GM12878 (cell line): ENCODE data around the gene ITGA8. TPM values are rescaled to one million over a fixed set of nuclear protein-coding genes. Genes with fewer than 3 reads are reported as not detected.

Experiments used
- ATAC-seq: fragments of 200-7000 bp; cut with Tn5 transposase; 3 replicates; pipeline ENCODE4 v1.9.1; 2020; ENCODE audit warnings: mild to moderate bottlenecking, moderate library complexity
- BruUV-seq: library from RNA; stranded (reverse); fragments of 400-500 nt; replicated peaks from 2 replicates; lab custom pipeline; 2021; lab: Mats Ljungman, UMichigan
- CTCF ChIA-PET: fragments of 300-600 bp; sonication (Branson Sonifier 250); formaldehyde crosslinking; extraction: SDS; loops from one replicate; lab custom pipeline; 2021; ENCODE audit warnings: inconsistent platforms; lab: Yijun Ruan, JAX
- POLR2A ChIA-PET: fragments of 350-600 bp; formaldehyde crosslinking; extraction: SDS; loops from one replicate; lab custom pipeline; 2021; ENCODE audit warnings: inconsistent platforms; lab: Charles Lee
- RAD21 ChIA-PET: fragments of 300-600 bp; sonication (Branson Sonifier 250); formaldehyde crosslinking; loops from one replicate; lab custom pipeline; 2023; ENCODE audit warnings: antibody characterized with exemption; ENCODE audit not compliant: unreplicated experiment; lab: Charles Lee
- SMC1A ChIA-PET: fragments of 300-600 bp; sonication (Branson Sonifier 250); formaldehyde crosslinking; loops from one replicate; lab custom pipeline; 2023; ENCODE audit not compliant: unreplicated experiment, uncharacterized antibody; lab: Charles Lee
- DNase-seq: peaks from one replicate; pipeline ENCODE4 v3.0.0-alpha.2; 2011; ENCODE audit warnings: low read depth, low spot score
- FAIRE-seq: peaks from 3 replicates; lab custom pipeline; 2011; peaks lifted over from hg19 to GRCh38; lab: Jason Lieb, UNC
- H2AFZ ChIP-seq: 2 replicates; pipeline ENCODE4 v1.6.0; 2011; ENCODE audit warnings: low read depth, low read length, control low read depth; ENCODE audit not compliant: control insufficient read depth
- H3K27ac ChIP-seq: 2 replicates; pipeline ENCODE4 v1.5.1; 2011; ENCODE audit warnings: control low read depth; ENCODE audit not compliant: control insufficient read depth, insufficient read depth
- H3K27me3 ChIP-seq, 2 experiments: replicated peaks in 1 of 2; 2 replicates each; pipeline versions ENCODE4 v1.6.0 to v1.6.1; 2011; ENCODE audit warnings: low read length in 1 of 2; ENCODE audit not compliant: control insufficient read depth in 2 of 2, insufficient read depth in 2 of 2
- H3K36me3 ChIP-seq, 2 experiments: 2 replicates each; pipeline ENCODE4 v1.5.1; 2011; ENCODE audit warnings: low read length in 1 of 2; ENCODE audit not compliant: control insufficient read depth in 2 of 2, insufficient read depth in 2 of 2
- H3K4me1 ChIP-seq: 2 replicates; pipeline ENCODE4 v1.6.1; 2011; ENCODE audit warnings: mild to moderate bottlenecking, low read length, moderate library complexity, mixed read lengths; ENCODE audit not compliant: control insufficient read depth, insufficient read depth
- H3K4me2 ChIP-seq: 2 replicates; pipeline ENCODE4 v1.6.0; 2011; ENCODE audit warnings: control low read depth; ENCODE audit not compliant: control insufficient read depth, insufficient read depth
- H3K4me3 ChIP-seq: fragments of 200-600 bp; sonication (generic); 2 replicates; pipeline ENCODE4 v1.5.1; 2016
- H3K79me2 ChIP-seq: 2 replicates; pipeline ENCODE4 v1.6.0; 2011; ENCODE audit warnings: low read length; ENCODE audit not compliant: control insufficient read depth, insufficient read depth
- H3K9ac ChIP-seq: 2 replicates; pipeline ENCODE4 v1.8.0; 2011; ENCODE audit warnings: low read length, control low read depth, mixed read lengths; ENCODE audit not compliant: control insufficient read depth, insufficient read depth
- H3K9me3 ChIP-seq: replicated peaks from 3 replicates; pipeline ENCODE4 v1.5.1; 2011; ENCODE audit warnings: mild to moderate bottlenecking, low read length; ENCODE audit not compliant: control insufficient read depth, insufficient read depth
- H4K20me1 ChIP-seq: 2 replicates; pipeline ENCODE4 v1.6.0; 2011; ENCODE audit not compliant: control insufficient read depth, insufficient read depth
- BHLHE40 ChIP-seq, 2 experiments: fragments of 450-650 bp in 1 of 2; IDR thresholded peaks; 2 replicates each; pipeline ENCODE4 v1.6.1; 2011 to 2017; ENCODE audit warnings: low read depth in 2 of 2, borderline replicate concordance in 1 of 2, improper control_type of control experiment in 1 of 2, low read length in 1 of 2, mild to moderate bottlenecking in 1 of 2
- BRCA1 ChIP-seq: IDR thresholded peaks from 2 replicates; pipeline ENCODE4 v1.6.1; 2011; ENCODE audit warnings: low read depth, low read length, improper control_type of control experiment
- E2F4 ChIP-seq: IDR thresholded peaks from 2 replicates; pipeline ENCODE4 v1.6.1; 2012; ENCODE audit warnings: low read depth, low read length, improper control_type of control experiment
- HSF1 ChIP-seq: fragments of 150-350 bp; IDR thresholded peaks from 2 replicates; pipeline ENCODE4 v1.6.1; 2014; ENCODE audit warnings: mild to moderate bottlenecking, low read depth, low read length
- JUNB ChIP-seq: IDR thresholded peaks from 2 replicates; pipeline ENCODE4 v1.6.1; 2016; ENCODE audit warnings: antibody characterized with exemption, mild to moderate bottlenecking
- KDM1A ChIP-seq: fragments of 200-600 bp; sonication (generic); IDR thresholded peaks from 2 replicates; pipeline ENCODE4 v1.6.1; 2016; ENCODE audit warnings: borderline replicate concordance
- NR2C2 ChIP-seq: IDR thresholded peaks from 2 replicates; pipeline ENCODE4 v1.6.1; 2011; ENCODE audit warnings: borderline replicate concordance, low read depth; ENCODE audit not compliant: control insufficient read depth, insufficient read length
- POLR2A ChIP-seq: IDR thresholded peaks from 2 replicates; pipeline ENCODE4 v1.6.1; 2011; ENCODE audit warnings: low read depth, mild to moderate bottlenecking, low read length
- POLR2AphosphoS5 ChIP-seq: IDR thresholded peaks from 2 replicates; pipeline ENCODE4 v1.6.1; 2011; ENCODE audit warnings: mild to moderate bottlenecking, low read length, inconsistent platforms
- SMC3 ChIP-seq: IDR thresholded peaks from 2 replicates; pipeline ENCODE4 v1.6.1; 2011; ENCODE audit warnings: low read length, improper control_type of control experiment, borderline replicate concordance
- WGBS: methylation state at CpG from one replicate; pipeline ENCODE4 v1.1.6; 2016; ENCODE audit warnings: low lambda C conversion rate; ENCODE audit not compliant: insufficient replicate concordance, insufficient coverage; ENCODE audit errors: missing lambda C conversion rate; 5-methylcytosine and 5-hydroxymethylcytosine counted together
- in situ Hi-C: fragments of 300-500 bp; cut with MboI; formaldehyde crosslinking; loops from 9 replicates; pipeline ENCODE4 v1.14.3; 2018; ENCODE audit warnings: mixed read lengths
- intact Hi-C: fragments of 100-400 bp; cut with micrococcal nuclease; formaldehyde crosslinking; loops from one replicate; pipeline ENCODE4 v1.14.2; 2022; ENCODE audit not compliant: unreplicated experiment
- polyA plus RNA-seq, 11 experiments: library from polyadenylated mRNA; depleted of rRNA in 4 of 11; unstranded in 6 of 11; stranded (reverse) in 5 of 11; fragments of >200 nt; fragmentation: Nextera tagmentation in 4 of 11; fragmentation: Illumina TruSeq in 1 of 11; extraction: Ambion mirVana in 4 of 11; extraction: Trizol in 1 of 11; gene quantifications; 1 replicate in 1 of 11; 2 replicates in 10 of 11; pipeline versions ENCODE4 v1.2.1 to v1.2.3, GENCODE V29; 2011 to 2016; ENCODE audit warnings: inconsistent platforms in 2 of 11, missing spikeins in 2 of 11, low read depth in 1 of 11
- total RNA-seq, 4 experiments: library from RNA; depleted of rRNA in 3 of 4; stranded (reverse); fragments of >200 nt in 3 of 4; fragmentation: Illumina TruSeq in 1 of 4; extraction: Trizol in 1 of 4; gene quantifications; 2 replicates each; pipeline versions ENCODE4 v1.2.1 to v1.2.3, GENCODE V29; 2013 to 2021
- TF ChIP-seq, protein P1 (sequence below): fragments of 450-650 bp; IDR thresholded peaks from 2 replicates; pipeline ENCODE4 v1.6.1; 2017; ENCODE audit warnings: low read depth, mild to moderate bottlenecking, moderate library complexity
- TF ChIP-seq, protein P2 (sequence below): fragments of 450-650 bp; formaldehyde crosslinking; IDR thresholded peaks from 2 replicates; pipeline ENCODE4 v1.4.0; 2022; ENCODE audit warnings: mild to moderate bottlenecking, moderate library complexity
- TF ChIP-seq, protein P3 (sequence below): IDR thresholded peaks from 2 replicates; pipeline ENCODE4 v1.6.1; 2011; ENCODE audit warnings: low read depth, mild to moderate bottlenecking, low read length, moderate library complexity, borderline replicate concordance; ENCODE audit errors: extremely low read depth

The ITGA8 gene
- total and polyA plus RNA-seq, 10 of the 15 experiments (the other 5 are each of a cell fraction or from before 2014, with no cell fraction given) = 0.03 TPM; not detected in 9

- no peak for TF ChIP-seq HSF1
Measured at GRCh38 chr10:15591431-15591830, 128.3 kb downstream of the ITGA8 start (continued).

DNA sequence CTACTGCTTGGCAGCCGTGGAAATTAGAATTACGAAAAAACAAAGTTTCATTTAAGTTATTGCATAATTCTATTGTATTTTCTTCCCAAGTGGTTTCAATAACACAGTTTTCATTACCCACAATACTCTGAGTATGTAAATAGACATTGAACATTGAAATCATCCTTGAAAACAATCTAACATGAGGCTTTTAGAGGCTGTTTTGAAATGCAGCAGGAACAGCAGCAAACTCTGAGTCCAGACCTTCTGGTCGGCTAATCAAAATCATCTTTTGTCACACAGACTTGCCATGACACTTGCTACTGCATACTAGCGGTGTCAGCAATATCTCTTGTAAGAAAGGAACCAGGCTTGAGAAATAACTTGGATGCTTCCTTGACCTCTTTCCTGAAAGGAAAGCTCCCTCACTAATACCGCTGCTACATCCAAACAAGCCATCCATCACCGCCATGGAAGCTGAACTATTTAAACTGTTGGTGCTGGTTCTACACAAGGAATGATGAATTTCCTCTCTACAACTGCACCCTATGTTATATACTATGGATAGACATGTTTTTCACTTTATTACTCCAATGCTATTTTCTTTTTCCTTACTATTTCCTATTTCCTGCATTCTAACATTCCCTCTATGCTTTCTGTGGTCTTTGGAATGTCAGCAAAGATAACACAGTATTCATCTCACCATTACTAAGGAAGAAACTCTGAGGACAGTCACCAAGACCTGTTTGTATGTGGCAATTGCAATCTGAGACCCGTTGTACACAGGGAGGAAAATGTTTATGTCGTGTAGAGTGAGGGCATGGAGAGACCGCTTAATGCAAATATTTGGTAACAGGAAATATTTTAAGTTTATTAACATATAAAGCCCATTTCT is 130.8 kb downstream of the ITGA8 start:
- Histone ChIP-seq H3K4me2 (no peak overlapping the region), H3K27me3 (no peaks in the 10 kb centered on the region; a peak in 1 of 4 replicates), H3K27ac (no peak overlapping the region), H3K79me2 (no peaks in the 10 kb centered on the region), H3K9me3 (no peaks in the 10 kb centered on the region), H3K4me3 (no peak overlapping the region), H3K4me1 (no peaks in the 10 kb centered on the region), H3K9ac (no peak overlapping the region), H3K36me3 (no peaks in the 10 kb centered on the region), H2AFZ (no peak overlapping the region), H4K20me1 (no peaks in the 10 kb centered on the region)
- FAIRE-seq (no peak), DNase-seq (no peak), ATAC-seq (no peak)
- intact Hi-C loops (no loop called here), in situ Hi-C loops (no loop called here)
- ChIA-PET RAD21 (no interaction called here), SMC1A (no interaction called here), POLR2A (no interaction called here), CTCF (no interaction called here)
- no TSS peak for BruUV-seq
- WGBS = 32% methylated on average over 9 of the region's 9 CpGs
- TF ChIP-seq BRCA1 (no peak), BHLHE40 (IDR thresholded peaks at IDR 0.05; ENCODE audit: borderline replicate concordance in 1 of 2, low read depth in 2 of 2, low read length in 1 of 2) (no peak), POLR2AphosphoS5 (no peak), E2F4 (no peak), NR2C2 (no peak), KDM1A (no peak), SMC3 (no peak), POLR2A (no peak), JUNB (no peak)
- TF ChIP-seq, protein P1, sequence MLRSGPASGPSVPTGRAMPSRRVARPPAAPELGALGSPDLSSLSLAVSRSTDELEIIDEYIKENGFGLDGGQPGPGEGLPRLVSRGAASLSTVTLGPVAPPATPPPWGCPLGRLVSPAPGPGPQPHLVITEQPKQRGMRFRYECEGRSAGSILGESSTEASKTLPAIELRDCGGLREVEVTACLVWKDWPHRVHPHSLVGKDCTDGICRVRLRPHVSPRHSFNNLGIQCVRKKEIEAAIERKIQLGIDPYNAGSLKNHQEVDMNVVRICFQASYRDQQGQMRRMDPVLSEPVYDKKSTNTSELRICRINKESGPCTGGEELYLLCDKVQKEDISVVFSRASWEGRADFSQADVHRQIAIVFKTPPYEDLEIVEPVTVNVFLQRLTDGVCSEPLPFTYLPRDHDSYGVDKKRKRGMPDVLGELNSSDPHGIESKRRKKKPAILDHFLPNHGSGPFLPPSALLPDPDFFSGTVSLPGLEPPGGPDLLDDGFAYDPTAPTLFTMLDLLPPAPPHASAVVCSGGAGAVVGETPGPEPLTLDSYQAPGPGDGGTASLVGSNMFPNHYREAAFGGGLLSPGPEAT = no peak
- TF ChIP-seq, protein P2, sequence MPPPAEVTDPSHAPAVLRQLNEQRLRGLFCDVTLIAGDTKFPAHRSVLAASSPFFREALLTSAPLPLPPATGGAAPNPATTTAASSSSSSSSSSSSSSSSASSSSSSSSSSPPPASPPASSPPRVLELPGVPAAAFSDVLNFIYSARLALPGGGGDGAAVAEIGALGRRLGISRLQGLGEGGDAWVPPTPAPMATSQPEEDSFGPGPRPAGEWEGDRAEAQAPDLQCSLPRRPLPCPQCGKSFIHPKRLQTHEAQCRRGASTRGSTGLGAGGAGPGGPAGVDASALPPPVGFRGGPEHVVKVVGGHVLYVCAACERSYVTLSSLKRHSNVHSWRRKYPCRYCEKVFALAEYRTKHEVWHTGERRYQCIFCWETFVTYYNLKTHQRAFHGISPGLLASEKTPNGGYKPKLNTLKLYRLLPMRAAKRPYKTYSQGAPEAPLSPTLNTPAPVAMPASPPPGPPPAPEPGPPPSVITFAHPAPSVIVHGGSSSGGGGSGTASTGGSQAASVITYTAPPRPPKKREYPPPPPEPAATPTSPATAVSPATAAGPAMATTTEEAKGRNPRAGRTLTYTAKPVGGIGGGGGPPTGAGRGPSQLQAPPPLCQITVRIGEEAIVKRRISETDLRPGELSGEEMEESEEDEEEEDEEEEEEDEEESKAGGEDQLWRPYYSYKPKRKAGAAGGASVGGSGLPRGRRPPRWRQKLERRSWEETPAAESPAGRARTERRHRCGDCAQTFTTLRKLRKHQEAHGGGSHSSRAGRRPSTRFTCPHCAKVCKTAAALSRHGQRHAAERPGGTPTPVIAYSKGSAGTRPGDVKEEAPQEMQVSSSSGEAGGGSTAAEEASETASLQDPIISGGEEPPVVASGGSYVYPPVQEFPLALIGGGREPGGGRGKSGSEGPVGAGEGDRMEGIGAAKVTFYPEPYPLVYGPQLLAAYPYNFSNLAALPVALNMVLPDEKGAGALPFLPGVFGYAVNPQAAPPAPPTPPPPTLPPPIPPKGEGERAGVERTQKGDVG (CRISPR knock-in tag) = no peak
- TF ChIP-seq, protein P3, sequence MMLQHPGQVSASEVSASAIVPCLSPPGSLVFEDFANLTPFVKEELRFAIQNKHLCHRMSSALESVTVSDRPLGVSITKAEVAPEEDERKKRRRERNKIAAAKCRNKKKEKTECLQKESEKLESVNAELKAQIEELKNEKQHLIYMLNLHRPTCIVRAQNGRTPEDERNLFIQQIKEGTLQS = no peak
